ENCODE measurements around the gene EHF.

Gene EHF

DNA sequence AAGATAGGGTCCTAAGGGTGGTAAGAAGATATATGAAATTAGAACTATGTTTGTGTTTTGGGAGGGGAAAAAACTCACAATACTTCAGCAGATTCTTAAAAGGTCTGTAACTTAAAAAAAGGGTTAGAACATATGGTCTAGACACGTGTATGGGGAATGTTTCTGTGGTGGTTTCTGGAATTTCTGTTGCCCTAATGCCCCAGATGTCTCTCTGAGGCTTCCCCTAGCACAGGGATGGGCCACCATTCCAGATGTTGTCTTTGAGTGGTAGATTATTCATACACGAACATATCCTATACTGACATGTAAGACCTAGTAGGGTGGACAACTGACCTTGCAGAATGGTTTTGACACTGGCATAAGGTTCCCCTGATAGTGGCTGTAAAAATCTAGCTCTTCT is 26.2 kb downstream of the EHF start:
- DNase-seq, result no peak

- DNase-seq, result no peak
Measured at GRCh38 chr11:34647532-34647931, 26.6 kb downstream of the EHF start.

DNA sequence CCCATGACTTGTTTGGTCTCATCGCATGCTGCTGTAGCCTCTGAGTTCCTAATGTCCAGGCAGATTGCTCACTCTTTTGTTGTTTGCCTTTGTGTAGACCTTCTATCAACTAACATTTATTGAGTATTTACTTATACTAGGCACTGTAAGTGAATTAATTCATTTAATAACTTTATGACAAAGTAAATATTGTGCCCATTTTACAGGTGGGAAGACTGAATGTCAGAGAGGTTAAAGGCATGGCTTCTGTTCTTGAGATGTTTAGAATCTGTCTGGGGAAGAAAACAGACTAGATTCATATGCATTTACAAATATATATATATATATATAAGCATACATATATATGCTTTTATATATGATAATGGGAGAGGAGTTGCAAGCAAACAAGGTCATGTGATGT is 27.1 kb downstream of the EHF start:
- no peak for DNase-seq

- no peak for DNase-seq
Measured at GRCh38 chr11:34649597-34649996, 28.7 kb downstream of the EHF start.

DNA sequence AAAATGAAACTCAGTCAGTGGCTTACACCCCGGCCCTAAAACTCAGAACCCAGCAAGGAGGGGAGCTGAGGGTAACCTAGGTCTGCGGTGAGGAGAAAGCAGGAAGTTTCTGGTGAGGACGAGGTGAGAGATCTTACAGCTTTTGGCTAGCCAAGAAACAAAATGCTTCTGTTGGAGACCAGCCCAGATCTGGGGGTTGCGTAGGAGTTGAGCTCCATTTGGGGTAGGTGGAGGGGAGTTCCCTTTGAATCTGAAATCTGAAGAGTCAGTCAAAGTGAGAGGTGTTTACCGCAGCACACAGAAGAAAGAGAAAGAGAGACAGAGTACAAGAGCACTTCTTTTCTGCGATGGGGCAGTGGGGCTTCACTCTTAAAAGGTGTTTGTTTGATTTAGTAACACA is 29.6 kb downstream of the EHF start:
- DNase-seq, result no peak

DNA sequence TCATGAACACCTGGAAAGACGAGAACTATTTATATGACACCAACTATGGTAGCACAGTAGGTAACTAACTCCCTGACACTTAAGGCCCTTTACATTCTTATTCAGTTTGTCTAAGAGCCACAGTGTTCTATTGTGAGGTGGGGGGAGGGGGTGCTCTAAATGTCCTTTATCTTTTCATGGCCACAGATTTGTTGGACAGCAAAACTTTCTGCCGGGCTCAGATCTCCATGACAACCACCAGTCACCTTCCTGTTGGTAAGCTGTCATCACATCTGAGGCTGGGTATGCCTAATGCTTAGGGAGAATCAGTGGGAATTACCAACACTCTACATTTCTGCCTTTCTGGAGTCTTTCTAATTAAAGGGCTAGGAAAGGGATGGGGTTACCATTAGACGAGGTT is 30.7 kb downstream of the EHF start:
- DNase-seq, result no peak

DNA sequence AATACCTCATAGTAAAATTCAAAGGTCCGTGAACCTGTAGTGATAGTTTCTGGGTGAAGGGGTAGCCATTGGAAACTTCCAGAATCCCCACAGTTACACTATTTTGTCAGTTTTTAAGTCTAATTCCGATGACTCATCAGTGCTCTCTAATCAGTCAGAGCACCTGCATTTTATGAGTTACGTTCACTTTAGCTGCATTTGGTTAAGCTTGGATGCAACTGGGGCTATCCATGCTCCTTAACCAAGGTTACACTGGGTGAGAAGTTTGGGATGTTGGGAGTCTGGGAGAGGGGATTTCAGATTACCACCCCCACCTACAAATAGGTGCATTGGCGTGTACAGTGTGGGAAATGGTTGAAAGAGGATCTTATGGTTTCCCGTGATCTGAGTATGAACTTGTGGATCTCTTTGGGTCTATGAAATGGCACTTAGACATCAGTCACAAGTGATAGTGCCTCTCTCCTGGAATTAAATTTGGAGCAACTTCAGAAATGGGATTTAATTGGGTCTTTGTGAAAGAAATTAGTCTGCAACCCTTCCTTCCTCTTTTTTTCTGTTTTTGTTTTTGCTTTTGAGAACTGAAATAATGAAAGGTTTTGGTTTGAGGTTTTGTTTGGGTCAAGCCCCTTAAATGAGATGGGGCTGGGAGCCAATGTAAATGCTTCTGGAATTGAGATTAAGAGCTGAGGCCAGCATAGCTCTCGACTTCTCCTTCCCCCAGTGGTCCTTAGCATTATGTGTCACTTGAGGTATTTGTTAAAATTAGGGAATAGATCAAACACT is 31.5 kb downstream of the EHF start:
- no peak for DNase-seq

DNA sequence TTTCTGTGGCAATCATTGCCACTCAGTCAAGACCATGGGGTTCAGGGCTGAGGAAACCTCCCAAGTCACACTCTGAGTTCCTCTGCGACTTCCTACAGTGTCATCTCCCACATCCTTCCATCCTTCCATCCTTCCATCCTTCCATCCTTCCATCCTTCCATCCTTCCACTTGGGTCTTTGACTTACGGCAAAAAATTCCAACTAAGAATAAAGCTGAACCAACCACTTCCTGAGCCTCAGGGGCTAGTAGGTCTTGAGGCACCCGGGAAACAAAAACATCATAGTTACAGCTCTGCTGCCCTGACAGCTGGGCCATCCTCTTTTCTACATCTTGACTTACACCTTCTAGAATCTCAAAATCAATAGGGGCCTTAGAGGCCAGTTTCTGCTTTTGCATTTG is 32.1 kb downstream of the EHF start:
- DNase-seq, result no peak

DNA sequence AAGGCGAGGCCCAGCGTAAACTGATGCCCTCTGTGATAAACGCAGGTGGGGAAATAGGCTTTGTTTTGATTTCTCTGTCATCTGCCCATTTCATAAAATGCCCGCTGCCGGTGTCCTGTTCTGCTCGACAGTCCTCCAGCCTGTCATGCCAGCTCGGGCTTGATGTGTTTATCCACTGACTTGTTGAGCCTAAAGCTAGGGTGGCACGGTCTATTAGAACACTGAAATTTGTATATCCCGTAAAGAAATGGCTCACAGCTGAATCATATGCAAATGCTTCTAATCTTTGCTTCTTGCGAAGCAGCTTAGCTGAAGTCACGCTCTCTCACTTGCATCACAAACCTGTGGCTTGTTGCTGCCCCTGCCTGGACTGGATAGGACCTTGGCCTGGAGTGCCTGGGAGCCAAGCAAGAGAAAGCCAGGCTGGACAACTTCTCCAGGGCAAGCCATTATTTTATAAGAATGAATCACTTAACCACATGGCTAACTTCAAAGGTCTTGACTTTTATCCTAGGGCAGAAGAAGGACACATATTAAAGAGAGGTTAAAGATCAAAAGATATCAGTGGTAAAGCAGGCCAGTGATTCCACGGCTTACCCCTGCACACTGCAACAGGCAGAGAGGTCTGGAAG is 33.1 kb downstream of the EHF start:
- no peak for DNase-seq

DNA sequence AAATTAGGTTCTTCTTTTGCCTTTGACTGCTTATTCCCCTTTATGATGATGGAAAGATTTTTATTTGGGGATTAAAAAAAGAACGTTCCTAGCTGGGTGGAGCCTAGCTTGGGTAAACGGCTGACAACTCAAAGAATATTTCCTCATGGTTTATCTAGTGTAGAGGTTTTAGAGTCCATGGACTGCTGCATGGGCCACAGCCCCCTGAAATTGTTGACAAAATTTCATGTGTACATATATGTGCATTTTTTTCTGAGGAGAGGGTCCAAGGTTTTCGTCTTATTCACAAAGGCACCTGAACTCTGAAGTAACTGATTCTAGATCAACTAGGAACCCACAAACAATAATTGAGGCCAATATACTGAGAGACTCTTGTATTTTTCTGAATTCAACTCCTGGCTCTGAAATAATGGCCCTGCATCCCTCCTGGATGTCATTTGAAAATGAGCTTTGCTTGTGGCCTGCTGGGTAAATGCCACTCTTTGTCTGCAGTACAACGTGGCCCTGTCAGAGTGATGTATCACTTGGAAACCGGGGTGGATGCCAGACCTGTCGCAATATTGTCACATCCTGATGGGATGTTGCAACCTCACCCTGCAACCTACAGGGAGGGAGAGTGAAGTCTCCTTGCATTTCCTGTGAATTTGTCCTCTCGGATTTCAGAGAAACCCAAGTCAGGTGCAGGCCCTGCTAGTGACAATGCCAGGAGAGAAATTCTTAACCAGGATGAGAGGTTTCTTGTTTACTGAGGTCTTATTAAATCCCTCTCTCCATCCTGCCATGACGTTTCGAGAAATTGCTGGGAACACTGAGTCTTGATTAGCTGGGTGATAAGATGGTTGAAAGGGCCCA is 33.8 kb downstream of the EHF start:
- no peak for DNase-seq

GRCh38 chr11:34655335-34656008 is 34.6 kb downstream of the EHF start:
- no peak for DNase-seq

DNA sequence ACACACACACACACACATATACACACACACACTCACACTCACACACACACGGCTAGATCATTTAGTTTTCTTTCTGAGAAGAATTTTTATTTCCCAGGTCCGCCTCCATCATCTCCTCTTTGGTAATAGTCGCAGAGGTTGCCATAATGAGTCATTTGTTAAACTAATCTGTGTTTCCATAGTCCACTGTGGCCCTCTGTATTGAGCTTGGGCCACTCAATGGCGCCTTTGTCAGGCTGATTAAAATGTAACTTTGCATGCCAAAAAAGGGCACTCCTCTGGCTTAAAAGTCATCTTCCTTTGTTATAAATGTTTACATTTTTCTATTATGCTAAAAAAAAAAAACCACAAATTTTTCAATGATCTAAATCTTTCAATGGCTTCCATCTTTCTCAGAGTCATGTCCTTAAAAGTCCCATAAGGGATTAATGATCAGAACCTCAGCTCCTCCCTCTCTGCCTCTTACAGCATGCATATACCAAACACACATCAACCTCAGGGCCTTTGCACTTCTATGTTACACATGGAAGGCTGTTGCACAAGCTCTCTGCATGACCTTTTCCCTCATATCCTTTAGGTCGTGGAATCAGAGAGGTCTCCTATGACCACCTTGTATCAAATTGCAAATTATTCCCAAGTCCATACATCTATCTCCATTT is 35.3 kb downstream of the EHF start:
- no peak for DNase-seq

DNA sequence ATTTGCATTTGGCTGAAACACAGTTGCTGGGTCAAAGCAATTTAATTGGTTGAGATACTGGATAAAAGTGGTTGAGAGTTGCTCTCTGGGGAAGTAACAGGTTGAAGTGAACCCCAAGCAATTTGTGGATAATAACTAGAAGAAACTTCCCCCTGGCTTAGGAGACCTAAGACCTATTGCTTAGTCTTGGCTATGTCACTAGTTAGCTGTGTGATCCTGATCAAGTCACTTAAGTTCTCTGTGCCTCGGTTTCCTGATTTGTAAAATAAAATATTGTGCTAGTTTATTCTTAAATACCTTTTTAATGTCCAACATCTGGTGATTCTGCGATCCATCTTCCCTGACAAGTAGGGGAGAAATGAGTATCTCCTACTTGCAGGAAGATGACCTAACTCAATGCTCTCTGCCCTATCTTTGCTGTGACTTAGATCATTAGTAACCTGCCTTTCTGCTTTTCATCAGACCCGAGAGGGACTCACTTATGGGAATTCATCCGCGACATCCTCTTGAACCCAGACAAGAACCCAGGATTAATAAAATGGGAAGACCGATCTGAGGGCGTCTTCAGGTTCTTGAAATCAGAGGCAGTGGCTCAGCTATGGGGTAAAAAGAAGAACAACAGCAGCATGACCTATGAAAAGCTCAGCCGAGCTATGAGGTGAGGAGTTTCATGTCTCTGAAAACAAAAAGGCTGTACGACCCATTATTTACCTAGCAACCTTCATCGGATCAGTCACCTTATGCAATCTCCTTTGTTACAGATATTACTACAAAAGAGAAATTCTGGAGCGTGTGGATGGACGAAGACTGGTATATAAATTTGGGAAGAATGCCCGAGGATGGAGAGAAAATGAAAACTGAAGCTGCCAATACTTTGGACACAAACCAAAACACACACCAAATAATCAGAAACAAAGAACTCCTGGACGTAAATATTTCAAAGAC is 37.5 kb downstream of the EHF start:
- DNase-seq, result no peak

DNA sequence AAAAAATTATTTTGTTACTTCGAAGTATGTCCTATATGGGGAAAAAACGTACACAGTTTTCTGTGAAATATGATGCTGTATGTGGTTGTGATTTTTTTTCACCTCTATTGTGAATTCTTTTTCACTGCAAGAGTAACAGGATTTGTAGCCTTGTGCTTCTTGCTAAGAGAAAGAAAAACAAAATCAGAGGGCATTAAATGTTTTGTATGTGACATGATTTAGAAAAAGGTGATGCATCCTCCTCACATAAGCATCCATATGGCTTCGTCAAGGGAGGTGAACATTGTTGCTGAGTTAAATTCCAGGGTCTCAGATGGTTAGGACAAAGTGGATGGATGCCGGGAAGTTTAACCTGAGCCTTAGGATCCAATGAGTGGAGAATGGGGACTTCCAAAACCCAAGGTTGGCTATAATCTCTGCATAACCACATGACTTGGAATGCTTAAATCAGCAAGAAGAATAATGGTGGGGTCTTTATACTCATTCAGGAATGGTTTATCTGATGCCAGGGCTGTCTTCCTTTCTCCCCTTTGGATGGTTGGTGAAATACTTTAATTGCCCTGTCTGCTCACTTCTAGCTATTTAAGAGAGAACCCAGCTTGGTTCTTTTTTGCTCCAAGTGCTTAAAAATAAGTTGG is 38.3 kb downstream of the EHF start:
- no peak for DNase-seq

DNA sequence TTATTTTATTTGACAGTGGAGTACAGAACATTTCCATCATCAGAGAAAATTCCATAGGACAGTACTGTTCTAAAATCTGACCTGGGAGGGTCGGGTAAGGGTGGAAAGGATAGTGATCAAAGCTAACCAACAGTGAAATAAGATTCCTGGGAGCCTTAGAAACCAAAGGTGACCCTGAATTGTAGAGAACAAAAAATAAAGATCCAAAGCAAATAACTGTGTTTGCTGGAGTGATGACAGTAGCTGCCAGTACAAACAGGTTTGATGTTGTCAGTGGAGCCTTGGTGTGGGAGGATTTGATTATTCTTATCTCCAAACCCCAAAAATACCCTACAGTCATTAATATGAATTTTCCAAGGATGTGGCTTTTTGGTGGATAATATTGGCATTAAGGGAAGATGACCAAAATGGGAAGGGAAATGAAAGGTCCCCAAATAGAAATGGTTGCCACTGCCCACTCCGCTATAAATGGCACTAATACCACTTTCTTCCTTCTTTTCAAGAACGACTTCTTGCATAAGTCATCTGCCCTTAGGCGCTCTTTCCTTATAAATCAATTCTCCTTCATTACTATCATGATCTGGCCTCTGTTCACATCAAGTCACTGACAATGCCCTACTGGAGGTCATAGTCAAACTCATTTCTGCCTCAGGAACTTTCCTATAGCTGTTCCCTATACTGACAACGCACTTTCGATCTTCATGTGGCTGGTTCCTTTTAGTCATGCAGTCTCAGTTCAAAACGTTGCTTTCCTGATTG is 44.4 kb downstream of the EHF start:
- no peak for DNase-seq

- DNase-seq, result no peak
Measured at GRCh38 chr11:34667810-34668582, 47.1 kb downstream of the EHF start.

- no peak for DNase-seq
Measured at GRCh38 chr11:34668583-34669053, 47.7 kb downstream of the EHF start.

GRCh38 chr11:34669458-34669857 is 48.6 kb downstream of the EHF start:
- no peak for DNase-seq

- no peak for DNase-seq
Measured at GRCh38 chr11:34671117-34671516, 50.2 kb downstream of the EHF start.

Data from DMS79 (cell line).